Activated T-helper 1 cell treated with anti-CD3 and anti-CD28 coated beads, Interleukin-12 subunit alpha, Interleukin-12 subunit beta, Interleukin-2, Interleukin-4 antibody, amounts not matched to agents 30 ng/mL and 10 ng/mL and 1 ng/mL, durations not matched to agents 14 hours and 24 hours and 36 hours (primary cell): ENCODE measurements around the gene NYAP2. TPM values are rescaled to one million over a fixed set of nuclear protein-coding genes. Genes with fewer than 3 reads are reported as not detected.

ENCODE experiments used
- DNase-seq: peaks from one replicate; pipeline ENCODE4 v3.0.0; 2021; ENCODE audit warnings: low spot score
- H3K27ac Mint-ChIP-seq: one replicate; pipeline ENCODE4 v1.8.0; 2021; ENCODE audit warnings: mild to moderate bottlenecking, mixed read lengths
- H3K27me3 Mint-ChIP-seq: one replicate; pipeline ENCODE4 v1.8.0; 2022; ENCODE audit warnings: mild to moderate bottlenecking, moderate library complexity, mixed read lengths; ENCODE audit not compliant: insufficient read depth
- H3K36me3 Mint-ChIP-seq: one replicate; pipeline ENCODE4 v1.8.0; 2021; ENCODE audit warnings: low read depth, mixed read lengths
- H3K4me1 Mint-ChIP-seq: one replicate; pipeline ENCODE4 v1.8.0; 2021; ENCODE audit warnings: low read depth, mixed read lengths
- H3K4me3 Mint-ChIP-seq: one replicate; pipeline ENCODE4 v1.8.0; 2021; ENCODE audit warnings: mild to moderate bottlenecking, moderate library complexity, mixed read lengths
- H3K9me3 Mint-ChIP-seq: one replicate; pipeline ENCODE4 v1.8.0; 2021; ENCODE audit warnings: mixed read lengths
- intact Hi-C: fragments of 100-400 bp; cut with micrococcal nuclease; formaldehyde crosslinking; loops from one replicate; pipeline ENCODE4 v1.15.1; 2024
- total RNA-seq: library from RNA; stranded (reverse); gene quantifications from 2 replicates; pipeline ENCODE4 v1.2.3, GENCODE V29; 2022

NYAP2 gene
- not detected in 2 replicates for total RNA-seq

GRCh38 chr2:225399504-225399903 is at the start of gene NYAP2:
TSS of gene NYAP2 (plus strand) at chr2:225399710. CDS start at chr2:225408881, 9,171 bp downstream.
- intact Hi-C loops, result no loop called here
- Mint-ChIP-seq H3K4me1 (no peaks in the 10 kb centered on the region), H3K36me3 (no peaks in the 10 kb centered on the region), H3K4me3 (no peak within 1 kb of the TSS), H3K27ac (no peak within 1 kb of the TSS), H3K27me3 (peaks cover 14% of the 10 kb centered on the region), H3K9me3 (no peaks in the 10 kb centered on the region)
- DNase-seq, result no peak

- Mint-ChIP-seq H3K9me3 (no peaks in the 10 kb centered on the region), H3K4me1 (no peaks in the 10 kb centered on the region), H3K27ac (no peak overlapping the region), H3K36me3 (no peaks in the 10 kb centered on the region), H3K4me3 (no peak overlapping the region), H3K27me3 (peaks cover 4% of the 10 kb centered on the region)
- no peak for DNase-seq
- intact Hi-C loops, result no loop called here
These were observed 45.9 kb upstream of the NYAP2 start for GRCh38 chr2:225353579-225354085.

GRCh38 chr2:225354281-225354774 is 45.2 kb upstream of the NYAP2 start:
- H3K27me3 Mint-ChIP-seq, result peaks cover 4% of the 10 kb centered on the region
- intact Hi-C loops, result no loop called here
- H3K4me3 Mint-ChIP-seq, result no peak overlapping the region
- H3K36me3 Mint-ChIP-seq, result no peaks in the 10 kb centered on the region
- no peak for DNase-seq
- H3K4me1 Mint-ChIP-seq, result no peaks in the 10 kb centered on the region
- H3K27ac Mint-ChIP-seq, result no peak overlapping the region
- no peaks in the 10 kb centered on the region for H3K9me3 Mint-ChIP-seq

- intact Hi-C loops, result no loop called here
- Mint-ChIP-seq H3K9me3 (no peaks in the 10 kb centered on the region), H3K27me3 (peaks cover 4% of the 10 kb centered on the region), H3K4me3 (no peak overlapping the region), H3K4me1 (no peaks in the 10 kb centered on the region), H3K27ac (no peak overlapping the region), H3K36me3 (no peaks in the 10 kb centered on the region)
- no peak for DNase-seq
These were observed 43.7 kb upstream of the NYAP2 start for GRCh38 chr2:225355788-225356187.

- no peak for DNase-seq
- Mint-ChIP-seq H3K27me3 (peaks cover 2% of the 10 kb centered on the region), H3K4me3 (no peak overlapping the region), H3K27ac (no peak overlapping the region), H3K4me1 (no peaks in the 10 kb centered on the region), H3K36me3 (no peaks in the 10 kb centered on the region), H3K9me3 (no peaks in the 10 kb centered on the region)
- intact Hi-C loops, result no loop called here
These were observed 32.8 kb upstream of the NYAP2 start for GRCh38 chr2:225366731-225367130.

- Mint-ChIP-seq H3K27ac (no peak overlapping the region), H3K36me3 (no peaks in the 10 kb centered on the region), H3K4me1 (no peaks in the 10 kb centered on the region), H3K4me3 (no peak overlapping the region), H3K9me3 (no peaks in the 10 kb centered on the region), H3K27me3 (no peaks in the 10 kb centered on the region)
- DNase-seq, result no peak
- intact Hi-C loops, result no loop called here
These were observed 32.0 kb upstream of the NYAP2 start for GRCh38 chr2:225367482-225367881.

- Mint-ChIP-seq H3K4me1 (no peaks in the 10 kb centered on the region), H3K4me3 (no peak overlapping the region), H3K27ac (no peak overlapping the region), H3K27me3 (peaks cover 3% of the 10 kb centered on the region), H3K36me3 (no peaks in the 10 kb centered on the region), H3K9me3 (no peaks in the 10 kb centered on the region)
- intact Hi-C loops, result no loop called here
- no peak for DNase-seq
These were observed 20.5 kb upstream of the NYAP2 start for GRCh38 chr2:225378984-225379383.

- H3K27ac Mint-ChIP-seq, result no peak overlapping the region
- no peaks in the 10 kb centered on the region for H3K36me3 Mint-ChIP-seq
- no peaks in the 10 kb centered on the region for H3K9me3 Mint-ChIP-seq
- no peaks in the 10 kb centered on the region for H3K4me1 Mint-ChIP-seq
- no peak for DNase-seq
- H3K4me3 Mint-ChIP-seq, result no peak overlapping the region
- intact Hi-C loops, result no loop called here
- peaks cover 6% of the 10 kb centered on the region for H3K27me3 Mint-ChIP-seq
These were observed 19.7 kb upstream of the NYAP2 start for GRCh38 chr2:225379856-225380255.

GRCh38 chr2:225381609-225382008 is 17.9 kb upstream of the NYAP2 start:
- intact Hi-C loops, result no loop called here
- Mint-ChIP-seq H3K27me3 (peaks cover 4% of the 10 kb centered on the region), H3K4me1 (no peaks in the 10 kb centered on the region), H3K4me3 (no peak overlapping the region), H3K36me3 (no peaks in the 10 kb centered on the region), H3K9me3 (no peaks in the 10 kb centered on the region), H3K27ac (no peak overlapping the region)
- no peak for DNase-seq

GRCh38 chr2:225398372-225398771 is 1.1 kb upstream of the NYAP2 start:
- Mint-ChIP-seq H3K4me1 (no peaks in the 10 kb centered on the region), H3K36me3 (no peaks in the 10 kb centered on the region), H3K27ac (no peak overlapping the region), H3K27me3 (peaks cover 14% of the 10 kb centered on the region), H3K4me3 (no peak overlapping the region), H3K9me3 (no peaks in the 10 kb centered on the region)
- no peak for DNase-seq
- intact Hi-C loops, result no loop called here

DNA sequence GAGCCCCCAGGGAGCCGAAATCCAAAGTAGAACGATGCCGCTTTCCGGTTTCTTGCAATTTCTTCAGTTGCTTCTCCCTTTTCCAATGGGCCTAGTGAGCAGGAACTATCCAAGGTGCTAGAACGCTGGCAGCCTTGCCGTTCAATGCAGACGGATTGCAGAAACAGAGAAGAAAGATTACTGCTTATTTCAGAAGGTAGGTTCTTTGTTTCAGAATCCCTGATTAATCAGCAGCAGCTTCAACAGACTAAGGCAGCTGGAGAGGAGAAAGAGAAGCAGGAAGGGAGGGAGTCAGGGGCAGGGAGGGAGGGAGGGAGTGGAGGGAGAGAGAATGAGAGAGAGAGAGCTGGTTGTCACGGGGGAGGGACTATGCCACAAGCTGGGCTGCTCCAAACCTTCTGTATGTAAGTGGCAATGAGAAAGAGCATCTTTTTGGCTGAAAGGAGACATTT is 576 bp downstream of the NYAP2 start:
- peaks cover 14% of the 10 kb centered on the region for H3K27me3 Mint-ChIP-seq
- no peak for DNase-seq
- H3K9me3 Mint-ChIP-seq, result no peaks in the 10 kb centered on the region
- H3K4me1 Mint-ChIP-seq, result no peaks in the 10 kb centered on the region
- no peaks in the 10 kb centered on the region for H3K36me3 Mint-ChIP-seq
- intact Hi-C loops, result no loop called here
- H3K27ac Mint-ChIP-seq, result no peak overlapping the region
- H3K4me3 Mint-ChIP-seq, result no peak overlapping the region

GRCh38 chr2:225400546-225401400 is 1.3 kb downstream of the NYAP2 start:
- Mint-ChIP-seq H3K4me1 (no peaks in the 10 kb centered on the region), H3K36me3 (no peaks in the 10 kb centered on the region), H3K4me3 (no peak overlapping the region), H3K9me3 (no peaks in the 10 kb centered on the region), H3K27me3 (peaks cover 14% of the 10 kb centered on the region), H3K27ac (no peak overlapping the region)
- intact Hi-C loops, result no loop called here
- no peak for DNase-seq

- peaks cover 9% of the 10 kb centered on the region for H3K27me3 Mint-ChIP-seq
- no peaks in the 10 kb centered on the region for H3K9me3 Mint-ChIP-seq
- no peak overlapping the region for H3K27ac Mint-ChIP-seq
- no peaks in the 10 kb centered on the region for H3K36me3 Mint-ChIP-seq
- intact Hi-C loops, result no loop called here
- DNase-seq, result no peak
- H3K4me3 Mint-ChIP-seq, result no peak overlapping the region
- no peaks in the 10 kb centered on the region for H3K4me1 Mint-ChIP-seq
These were observed 2.8 kb downstream of the NYAP2 start for GRCh38 chr2:225402210-225402776.
